Ascending aorta (tissue), 2 donors: ENCODE data around the gene ORM1. TPM values are rescaled to one million over a fixed set of nuclear protein-coding genes. Genes with fewer than 3 reads are reported as not detected.

ENCODE experiments used
- DNase-seq, 2 donors: peaks; one replicate each; pipeline ENCODE4 v3.0.0-alpha.2; 2019; ENCODE audit warnings: low spot score in 2 of 2
- H3K27ac ChIP-seq, 2 donors: fragments of 200-600 bp; sonication (generic); one replicate each; pipeline ENCODE4 v1.5.1; 2016 to 2017; ENCODE audit warnings: mild to moderate bottlenecking in 1 of 2
- H3K27me3 ChIP-seq: fragments of 200-600 bp; sonication (generic); one replicate; pipeline ENCODE4 v1.5.1; 2017
- H3K36me3 ChIP-seq, 2 donors: fragments of 200-600 bp; sonication (generic); one replicate each; pipeline ENCODE4 v1.5.1; 2016
- H3K4me1 ChIP-seq, 2 donors: fragments of 200-600 bp; sonication (generic); one replicate each; pipeline ENCODE4 v1.5.1; 2016 to 2017; ENCODE audit warnings: mild to moderate bottlenecking in 1 of 2
- H3K4me3 ChIP-seq, 2 donors: fragments of 200-600 bp; sonication (generic); one replicate each; pipeline ENCODE4 v1.5.1; 2016 to 2017; ENCODE audit warnings: mild to moderate bottlenecking in 1 of 2
- H3K9me3 ChIP-seq, 2 donors: fragments of 200-600 bp; sonication (generic); one replicate each; pipeline ENCODE4 v1.5.1; 2016
- intact Hi-C: fragments of 100-400 bp; cut with DNase I; formaldehyde crosslinking; loops from one replicate; pipeline ENCODE4 v1.15.1; 2023
- total RNA-seq: library from RNA; depleted of rRNA; stranded (reverse); fragments of >200 nt; gene quantifications from one replicate; pipeline ENCODE4 v1.1.0, GENCODE V29; 2016
- TF ChIP-seq, protein P1 (sequence below), 3 experiments: fragments of 200-600 bp in 2 of 3; fragments of 450-650 bp in 1 of 3; sonication (generic) in 2 of 3; IDR thresholded peaks; one replicate each; pipeline ENCODE4 v1.5.1; 2016 to 2019; ENCODE audit warnings: antibody characterized with exemption in 3 of 3, mild to moderate bottlenecking in 1 of 3, moderate library complexity in 1 of 3

The ORM1 gene
- total RNA-seq, 1 donor from 2014 or later, result 53.3 TPM

DNA sequence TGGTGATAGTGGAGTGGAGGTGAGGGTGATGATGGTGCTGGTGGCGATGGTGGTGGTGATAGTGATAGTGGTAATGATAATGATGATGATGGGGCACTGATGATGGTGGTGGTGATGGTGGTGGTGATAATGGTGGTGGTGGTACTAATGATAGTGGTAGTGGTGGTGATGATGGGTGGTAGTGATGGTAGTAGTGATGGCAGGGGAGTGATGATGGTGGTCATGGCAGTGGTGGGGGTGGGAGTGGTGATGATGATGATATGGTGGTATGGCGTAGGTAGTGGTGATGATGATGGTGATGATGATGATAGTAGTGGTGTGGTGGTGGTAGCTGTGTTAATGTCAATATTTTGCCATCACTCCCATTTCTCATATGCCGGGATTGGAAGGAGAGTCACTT, 44.5 kb upstream of the ORM1 start:
- H3K9me3 ChIP-seq, result no peaks in the 10 kb centered on the region
- peaks cover 0 to 11% of the 10 kb centered on the region in 2 donors for H3K4me1 ChIP-seq
- H3K4me3 ChIP-seq, result no peak overlapping the region
- DNase-seq, result peak in 1 of 2 donors; percentile 30
- H3K27ac ChIP-seq, result peak overlapping the region; percentile 20 to 55
- H3K36me3 ChIP-seq, result no peaks in the 10 kb centered on the region
- TF ChIP-seq, protein P1, sequence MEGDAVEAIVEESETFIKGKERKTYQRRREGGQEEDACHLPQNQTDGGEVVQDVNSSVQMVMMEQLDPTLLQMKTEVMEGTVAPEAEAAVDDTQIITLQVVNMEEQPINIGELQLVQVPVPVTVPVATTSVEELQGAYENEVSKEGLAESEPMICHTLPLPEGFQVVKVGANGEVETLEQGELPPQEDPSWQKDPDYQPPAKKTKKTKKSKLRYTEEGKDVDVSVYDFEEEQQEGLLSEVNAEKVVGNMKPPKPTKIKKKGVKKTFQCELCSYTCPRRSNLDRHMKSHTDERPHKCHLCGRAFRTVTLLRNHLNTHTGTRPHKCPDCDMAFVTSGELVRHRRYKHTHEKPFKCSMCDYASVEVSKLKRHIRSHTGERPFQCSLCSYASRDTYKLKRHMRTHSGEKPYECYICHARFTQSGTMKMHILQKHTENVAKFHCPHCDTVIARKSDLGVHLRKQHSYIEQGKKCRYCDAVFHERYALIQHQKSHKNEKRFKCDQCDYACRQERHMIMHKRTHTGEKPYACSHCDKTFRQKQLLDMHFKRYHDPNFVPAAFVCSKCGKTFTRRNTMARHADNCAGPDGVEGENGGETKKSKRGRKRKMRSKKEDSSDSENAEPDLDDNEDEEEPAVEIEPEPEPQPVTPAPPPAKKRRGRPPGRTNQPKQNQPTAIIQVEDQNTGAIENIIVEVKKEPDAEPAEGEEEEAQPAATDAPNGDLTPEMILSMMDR (IDR thresholded peaks at IDR 0.05), result no peak
- intact Hi-C loops, result no loop called here
- no peaks in the 10 kb centered on the region for H3K27me3 ChIP-seq

DNA sequence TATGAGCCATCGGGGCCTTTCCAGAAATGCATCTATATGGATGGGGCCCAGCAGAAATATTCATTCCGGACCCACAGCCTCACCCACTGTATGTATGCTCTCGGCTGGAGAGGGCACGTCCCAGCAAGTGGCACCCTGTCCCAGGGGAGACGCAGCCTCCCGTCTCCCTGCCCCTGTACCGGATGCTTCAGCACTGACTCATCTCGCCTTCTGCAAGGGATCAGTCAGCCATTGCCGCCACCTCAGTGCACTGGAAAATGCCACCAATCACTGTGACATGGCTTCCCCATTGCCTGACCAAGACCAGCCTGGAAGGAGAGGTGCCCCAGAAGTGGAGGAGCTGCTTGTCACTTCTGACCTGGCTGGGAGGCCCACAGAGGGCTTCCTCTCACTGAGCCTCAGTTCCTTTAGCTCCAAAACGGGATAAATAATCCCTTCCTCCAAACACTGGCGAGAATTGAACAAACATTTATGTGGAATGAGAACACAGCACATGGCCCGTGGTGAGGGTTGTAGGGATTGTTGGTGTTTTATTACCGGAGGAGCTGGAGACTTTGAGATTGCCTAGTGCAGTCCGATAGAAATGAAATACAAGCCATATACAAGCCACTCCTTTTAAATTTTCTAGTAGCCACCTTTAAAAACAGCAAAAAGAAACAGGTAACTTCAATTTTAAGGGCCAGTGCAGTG, 43.9 kb upstream of the ORM1 start:
- Histone ChIP-seq H3K27ac (peak overlapping the region; percentile 20 to 55), H3K27me3 (no peaks in the 10 kb centered on the region), H3K36me3 (no peaks in the 10 kb centered on the region), H3K4me1 (peaks cover 0 to 11% of the 10 kb centered on the region in 2 donors), H3K4me3 (no peak overlapping the region), H3K9me3 (no peaks in the 10 kb centered on the region)
- TF ChIP-seq, protein P1 (IDR thresholded peaks at IDR 0.05), result no peak
- DNase-seq, result peak in 1 of 2 donors; percentile 86
- intact Hi-C loops, result no loop called here

DNA sequence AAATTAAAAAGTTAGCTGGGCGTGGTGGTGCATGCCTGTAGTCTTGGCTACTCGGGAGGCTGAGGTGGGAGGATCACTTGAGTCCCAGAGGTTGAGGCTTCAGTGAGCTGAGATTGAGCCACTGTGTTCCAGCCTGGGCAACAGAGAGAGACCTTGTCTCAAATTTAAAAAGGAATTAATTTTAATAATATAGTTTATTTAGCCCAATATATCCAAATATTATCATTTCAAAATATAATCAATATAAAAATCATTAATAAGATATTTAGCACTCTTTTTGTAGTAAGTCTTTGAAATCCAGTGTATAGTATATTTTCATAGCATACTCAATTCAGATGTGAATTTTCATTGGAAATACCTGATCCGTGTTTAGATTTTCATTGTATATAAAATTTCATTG, 43.2 kb upstream of the ORM1 start:
- Histone ChIP-seq H3K36me3 (no peaks in the 10 kb centered on the region), H3K4me3 (no peak overlapping the region), H3K27ac (no peak overlapping the region), H3K9me3 (no peaks in the 10 kb centered on the region), H3K27me3 (no peaks in the 10 kb centered on the region), H3K4me1 (peaks cover 0 to 11% of the 10 kb centered on the region in 2 donors)
- DNase-seq, result no peak
- intact Hi-C loops, result no loop called here
- TF ChIP-seq, protein P1 (IDR thresholded peaks at IDR 0.05), result no peak

DNA sequence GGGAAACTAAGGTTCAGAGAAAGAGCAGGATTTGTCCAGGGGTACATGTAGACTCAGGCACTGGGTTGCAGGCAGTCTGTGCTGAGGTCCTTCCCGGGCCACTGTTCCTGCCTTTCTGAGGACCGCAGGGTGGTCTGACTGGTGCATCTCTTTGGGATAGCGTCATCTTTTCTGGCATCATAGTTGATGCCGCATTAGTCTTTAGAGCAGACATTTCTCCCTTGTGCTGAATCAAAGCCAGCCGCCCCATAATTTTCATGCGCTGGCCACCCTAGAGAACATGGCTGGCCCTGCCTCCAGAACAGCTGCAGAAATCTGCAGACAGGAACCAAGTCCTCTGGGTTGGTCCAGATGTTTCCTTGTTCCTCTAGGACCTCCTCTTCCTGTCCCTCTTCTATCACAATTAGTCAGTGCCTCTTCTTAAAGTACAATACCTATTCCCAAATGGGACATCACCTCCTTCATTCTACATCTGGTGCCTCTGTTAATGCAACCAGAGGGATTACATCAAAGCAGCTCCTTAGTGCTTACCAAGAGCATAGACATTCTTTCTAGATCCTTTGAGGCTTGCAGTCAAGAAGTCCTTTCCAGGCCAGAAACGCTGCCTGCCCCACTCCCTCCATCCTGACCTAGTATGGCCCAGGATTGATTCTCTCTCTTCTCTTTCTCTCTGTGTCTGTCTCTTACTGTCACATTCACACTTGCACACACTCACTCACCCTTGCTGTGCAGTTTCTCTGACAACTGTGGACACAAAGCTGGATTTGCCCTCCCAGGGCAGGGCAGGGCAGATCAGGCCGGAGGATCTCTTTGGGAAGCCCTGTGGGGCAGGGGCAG, 42.0 kb upstream of the ORM1 start:
- Histone ChIP-seq H3K4me1 (peaks cover 0 to 15% of the 10 kb centered on the region in 2 donors), H3K27me3 (no peaks in the 10 kb centered on the region), H3K27ac (no peak overlapping the region), H3K36me3 (no peaks in the 10 kb centered on the region), H3K9me3 (no peaks in the 10 kb centered on the region), H3K4me3 (no peak overlapping the region)
- intact Hi-C loops, result no loop called here
- DNase-seq, result peak in 1 of 2 donors; percentile 42
- TF ChIP-seq, protein P1 (IDR thresholded peaks at IDR 0.05), result no peak

DNA sequence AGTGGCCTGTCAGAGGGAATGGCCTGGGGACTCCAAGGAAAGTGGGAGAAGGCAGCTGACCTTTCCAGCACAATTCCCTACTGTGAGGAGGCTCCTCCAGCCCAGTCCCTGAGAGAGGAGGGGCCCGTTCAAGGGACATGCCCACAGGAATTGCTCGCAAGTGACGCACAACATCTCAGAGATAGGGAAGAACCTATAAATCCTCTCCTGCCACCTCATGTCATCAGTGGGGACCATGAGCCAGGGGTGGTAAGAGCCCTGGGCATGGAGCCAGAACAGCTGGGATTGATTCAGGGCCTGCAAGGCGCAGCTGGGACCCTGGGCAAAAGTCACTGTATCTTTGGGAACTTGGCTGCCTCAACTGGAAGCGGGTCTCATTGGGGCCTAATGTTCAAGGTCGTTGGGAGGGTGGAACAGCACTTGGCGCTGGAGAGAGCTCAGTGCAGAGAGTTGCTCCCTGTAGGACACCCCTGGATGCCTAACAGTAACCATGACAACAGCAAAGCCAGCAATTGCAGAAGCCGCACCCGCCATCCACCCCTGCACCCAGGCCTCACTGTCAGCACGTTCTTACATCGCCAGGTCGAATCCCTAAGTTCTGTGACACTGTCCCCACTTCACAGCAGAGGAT, 41.3 kb upstream of the ORM1 start:
- H3K4me1 ChIP-seq, result peaks cover 0 to 15% of the 10 kb centered on the region in 2 donors
- no peak overlapping the region for H3K4me3 ChIP-seq
- TF ChIP-seq, protein P1 (IDR thresholded peaks at IDR 0.05), result no peak
- peak; percentile 3 to 58 for DNase-seq
- intact Hi-C loops, result no loop called here
- no peak overlapping the region for H3K27ac ChIP-seq
- H3K9me3 ChIP-seq, result no peaks in the 10 kb centered on the region
- no peaks in the 10 kb centered on the region for H3K36me3 ChIP-seq
- no peaks in the 10 kb centered on the region for H3K27me3 ChIP-seq
